ENCODE measurements around the gene ZNF608. TPM values are rescaled to one million over a fixed set of nuclear protein-coding genes. Genes with fewer than 3 reads are reported as not detected.

ZNF608 gene
- total RNA-seq (under 1 TPM; 0.47 to 0.66 TPM), polyA plus RNA-seq (not detected), total RNA-seq (0 to 0.35 (median 0) reads per million in 6 experiments)

GRCh38 chr5:124745928-124746915 is at the start of gene ZNF608:
Gene ZNF608, minus strand, starts transcription at chr5:124746639. Its CDS starts 1,650 bp downstream, at chr5:124744989.
- H3K36me3 Mint-ChIP-seq = peaks cover 0 to 4% (median 0%) of the 10 kb centered on the region in 3 donors
- peaks cover 0 to 13% (median 0%) of the 10 kb centered on the region in 9 donors for H3K9me3 Mint-ChIP-seq
- peak within 1 kb of the TSS in 2 of 10 donors; percentile 79 to 80 for H3K27ac Mint-ChIP-seq
- peak within 1 kb of the TSS; percentile 48 to 86 (median 67) for H3K4me3 Mint-ChIP-seq
- DNase-seq (no peak), ATAC-seq (no peak)
- peaks cover 13 to 40% (median 32%) of the 10 kb centered on the region in 4 donors for H3K4me1 Mint-ChIP-seq
- POLR2A ChIA-PET = no interaction called here
- peaks cover 12 to 45% (median 41%) of the 10 kb centered on the region in 5 donors for H3K27me3 Mint-ChIP-seq

GRCh38 chr5:124795829-124796228 is 49.4 kb upstream of the ZNF608 start:
- peaks cover 0 to 4% (median 0%) of the 10 kb centered on the region in 5 donors for H3K27me3 Mint-ChIP-seq
- ATAC-seq = no peak
- no peaks in the 10 kb centered on the region for H3K4me1 Mint-ChIP-seq
- no peak overlapping the region for H3K27ac Mint-ChIP-seq
- POLR2A ChIA-PET = no interaction called here
- no peak overlapping the region for H3K4me3 Mint-ChIP-seq
- DNase-seq = no peak
- no peaks in the 10 kb centered on the region for H3K36me3 Mint-ChIP-seq
- no peaks in the 10 kb centered on the region for H3K9me3 Mint-ChIP-seq

GRCh38 chr5:124790895-124791732 is 44.7 kb upstream of the ZNF608 start:
- ATAC-seq (no peak), DNase-seq (no peak)
- peaks cover 0 to 2% (median 0%) of the 10 kb centered on the region in 9 donors for H3K9me3 Mint-ChIP-seq
- H3K4me1 Mint-ChIP-seq = no peaks in the 10 kb centered on the region
- no peak overlapping the region for H3K4me3 Mint-ChIP-seq
- H3K36me3 Mint-ChIP-seq = no peaks in the 10 kb centered on the region
- POLR2A ChIA-PET = no interaction called here
- peaks cover 0 to 4% (median 0%) of the 10 kb centered on the region in 5 donors for H3K27me3 Mint-ChIP-seq
- H3K27ac Mint-ChIP-seq = no peak overlapping the region

- POLR2A ChIA-PET = no interaction called here
- Mint-ChIP-seq H3K27ac (no peak overlapping the region), H3K4me3 (no peak overlapping the region), H3K4me1 (no peaks in the 10 kb centered on the region), H3K27me3 (peaks cover 0 to 3% (median 0%) of the 10 kb centered on the region in 5 donors), H3K36me3 (no peaks in the 10 kb centered on the region), H3K9me3 (peaks cover 0 to 2% (median 0%) of the 10 kb centered on the region in 9 donors)
- ATAC-seq = no peak
- no peak for DNase-seq
Observed at GRCh38 chr5:124790301-124790894, 44.0 kb upstream of the ZNF608 start.

- POLR2A ChIA-PET = no interaction called here
- H3K9me3 Mint-ChIP-seq = peaks cover 0 to 2% (median 0%) of the 10 kb centered on the region in 9 donors
- ATAC-seq (no peak), DNase-seq (no peak)
- no peaks in the 10 kb centered on the region for H3K4me1 Mint-ChIP-seq
- no peak overlapping the region for H3K27ac Mint-ChIP-seq
- no peak overlapping the region for H3K4me3 Mint-ChIP-seq
- no peaks in the 10 kb centered on the region for H3K36me3 Mint-ChIP-seq
- H3K27me3 Mint-ChIP-seq = peaks cover 0 to 3% (median 0%) of the 10 kb centered on the region in 5 donors
Observed at GRCh38 chr5:124789104-124789605, 42.7 kb upstream of the ZNF608 start.

GRCh38 chr5:124783794-124784193 is 37.4 kb upstream of the ZNF608 start:
- H3K27ac Mint-ChIP-seq = no peak overlapping the region
- H3K27me3 Mint-ChIP-seq = peaks cover 0 to 3% (median 0%) of the 10 kb centered on the region in 5 donors
- H3K36me3 Mint-ChIP-seq = no peaks in the 10 kb centered on the region
- POLR2A ChIA-PET = no interaction called here
- no peak overlapping the region for H3K4me3 Mint-ChIP-seq
- no peak for ATAC-seq
- no peaks in the 10 kb centered on the region for H3K4me1 Mint-ChIP-seq
- H3K9me3 Mint-ChIP-seq = peaks cover 0 to 9% (median 2%) of the 10 kb centered on the region in 9 donors
- DNase-seq = no peak

- Mint-ChIP-seq H3K9me3 (peaks cover 0 to 9% (median 2%) of the 10 kb centered on the region in 9 donors), H3K36me3 (no peaks in the 10 kb centered on the region), H3K27ac (no peak overlapping the region), H3K4me3 (no peak overlapping the region), H3K27me3 (peaks cover 0 to 3% (median 0%) of the 10 kb centered on the region in 5 donors), H3K4me1 (no peaks in the 10 kb centered on the region)
- POLR2A ChIA-PET = no interaction called here
- DNase-seq (no peak), ATAC-seq (no peak)
Observed at GRCh38 chr5:124783285-124783684, 36.8 kb upstream of the ZNF608 start.

GRCh38 chr5:124782262-124782661 is 35.8 kb upstream of the ZNF608 start:
- ATAC-seq = no peak
- POLR2A ChIA-PET = no interaction called here
- Mint-ChIP-seq H3K9me3 (peaks cover 0 to 9% (median 3%) of the 10 kb centered on the region in 9 donors), H3K36me3 (no peaks in the 10 kb centered on the region), H3K27me3 (peaks cover 0 to 3% (median 0%) of the 10 kb centered on the region in 5 donors), H3K4me1 (no peaks in the 10 kb centered on the region), H3K4me3 (no peak overlapping the region), H3K27ac (no peak overlapping the region)
- DNase-seq = no peak

GRCh38 chr5:124780011-124780410 is 33.6 kb upstream of the ZNF608 start:
- DNase-seq (no peak), ATAC-seq (no peak)
- Mint-ChIP-seq H3K4me1 (no peaks in the 10 kb centered on the region), H3K27me3 (peaks cover 0 to 3% (median 0%) of the 10 kb centered on the region in 5 donors), H3K27ac (no peak overlapping the region), H3K36me3 (no peaks in the 10 kb centered on the region), H3K9me3 (peaks cover 0 to 9% (median 3%) of the 10 kb centered on the region in 9 donors), H3K4me3 (no peak overlapping the region)
- POLR2A ChIA-PET = no interaction called here

- Mint-ChIP-seq H3K9me3 (peaks cover 0 to 4% (median 0%) of the 10 kb centered on the region in 9 donors), H3K36me3 (peaks cover 0 to 1% (median 0%) of the 10 kb centered on the region in 3 donors)
Observed at GRCh38 chr5:124773315-124774311, 27.2 kb upstream of the ZNF608 start.

GRCh38 chr5:124772457-124773200 is 26.2 kb upstream of the ZNF608 start:
- DNase-seq = no peak
- Mint-ChIP-seq H3K36me3 (peaks cover 0 to 1% (median 0%) of the 10 kb centered on the region in 3 donors), H3K4me1 (no peaks in the 10 kb centered on the region), H3K4me3 (no peak overlapping the region), H3K9me3 (peaks cover 0 to 4% (median 0%) of the 10 kb centered on the region in 9 donors), H3K27me3 (peaks cover 0 to 6% (median 2%) of the 10 kb centered on the region in 5 donors), H3K27ac (no peak overlapping the region)
- POLR2A ChIA-PET = no interaction called here
- no peak for ATAC-seq

More at GRCh38 chr5:124773315-124774311, 27.2 kb upstream of the ZNF608 start:
- Mint-ChIP-seq H3K27ac (no peak overlapping the region), H3K27me3 (peaks cover 0 to 8% (median 2%) of the 10 kb centered on the region in 5 donors), H3K4me3 (no peak overlapping the region), H3K4me1 (no peaks in the 10 kb centered on the region)
- POLR2A ChIA-PET = no interaction called here
- no peak for DNase-seq
- no peak for ATAC-seq
